ENCODE results near the gene RGS3. TPM values are rescaled to one million over a fixed set of nuclear protein-coding genes. Genes with fewer than 3 reads are reported as not detected.
A peak's percentile ranks its signal among the peaks of the same experiment; 100 is the strongest.

RGS3 gene
- total and polyA plus RNA-seq, 2 of the 13 experiments (the other 11 are each of a cell fraction or from before 2014, with no cell fraction given): 17.1 to 28.8 TPM

GRCh38 chr9:113622600-113623400, 159.3 kb downstream of the RGS3 start:
- WGBS (ENCODE audit: low lambda C conversion rate): 11% methylated on average over 8 of the region's 8 CpGs
- ATAC-seq: peak; percentile 82
- H3K9me3 ChIP-seq (ENCODE audit: low read length): no peaks in the 10 kb centered on the region
- peaks cover 67% of the 10 kb centered on the region for H3K4me1 ChIP-seq (ENCODE audit: insufficient read depth, low read length)
- no peak overlapping the region for H2AFZ ChIP-seq (ENCODE audit: low read length)
- H3K4me3 ChIP-seq (replicated peaks in 1 of 3; ENCODE audit: insufficient read depth in 1 of 3, low read depth in 2 of 3, low read length in 3 of 3): no peak overlapping the region; a peak in 1 of 6 replicates
- in situ Hi-C loops (cut with HindIII; ENCODE audit: extremely low pct_ligation_motif_present, low pct_unique_long_range_greater_than_20kb): no loop called here
- no peak for FAIRE-seq
- no TSS peak for BruUV-seq (replicated peaks)
- intact Hi-C loops (cut with micrococcal nuclease; ENCODE audit: unreplicated experiment): no loop called here
- ChIA-PET CTCF (ENCODE audit: low intra/inter-chr PET ratio, low total read pairs) (no interaction called here), POLR2A (interaction anchor here (1.0 to 1.5 kb wide), 2 partner anchors 8 to 27 kb away, joined by 4 read pairs; no protein-coding TSS in a partner anchor)
- H3K27ac ChIP-seq (ENCODE audit: extremely low read length, insufficient read depth, low read length): no peak overlapping the region
- H3K79me2 ChIP-seq (ENCODE audit: insufficient read depth, low read length): no peaks in the 10 kb centered on the region
- peak overlapping the region; percentile 40 for H3K4me2 ChIP-seq (ENCODE audit: low read depth, low read length)
- DNase-seq (ENCODE audit: low spot score): peak; percentile 74
- H3K27me3 ChIP-seq (ENCODE audit: control insufficient read depth in 1 of 2, insufficient read depth in 2 of 2, low read length in 2 of 2): peaks cover 0 to 39% of the 10 kb centered on the region in 2 experiments; a peak in 3 of 5 replicates
- H4K20me1 ChIP-seq (ENCODE audit: insufficient read depth, low read length): no peaks in the 10 kb centered on the region
- H3K36me3 ChIP-seq (replicated peaks in 1 of 2; ENCODE audit: control insufficient read depth in 1 of 2, insufficient read depth in 2 of 2, low read length in 2 of 2): no peaks in the 10 kb centered on the region
- H3K9ac ChIP-seq (ENCODE audit: insufficient read depth, low read depth, low read length): peak overlapping the region; percentile 47; the same call in 1 of the 2 replicates
- TF ChIP-seq NFYC (CRISPR knock-in tag; IDR thresholded peaks at IDR 0.05): peak; percentile 27; the same call in 1 of the 2 replicates
- no peak for TF ChIP-seq WIZ (CRISPR knock-in tag; IDR thresholded peaks at IDR 0.05)
- no peak for TF ChIP-seq ATM (IDR thresholded peaks at IDR 0.05; ENCODE audit: borderline replicate concordance)
- TF ChIP-seq NFYB (CRISPR knock-in tag; IDR thresholded peaks at IDR 0.05): peak; percentile 39; the same call in 1 of the 2 replicates
- TF ChIP-seq GATAD2A (CRISPR knock-in tag; IDR thresholded peaks at IDR 0.05): 0 out of 2 replicates have a peak, but pooled peaks have one; percentile 12
- no peak for TF ChIP-seq ZNF550 (CRISPR knock-in tag; IDR thresholded peaks at IDR 0.05; ENCODE audit: borderline replicate concordance)
- TF ChIP-seq TFE3 (CRISPR knock-in tag; IDR thresholded peaks at IDR 0.05): 0 out of 2 replicates have a peak, but pooled peaks have one; percentile 40
- TF ChIP-seq ZNF784 (CRISPR knock-in tag; IDR thresholded peaks at IDR 0.05; ENCODE audit: borderline replicate concordance): no peak
- TF ChIP-seq PAXIP1 (CRISPR knock-in tag; conservative IDR thresholded peaks at IDR 0.05): peak; percentile 12; the same call in 1 of the 2 replicates
- no peak for TF ChIP-seq ZNF570 (CRISPR knock-in tag; IDR thresholded peaks at IDR 0.05; ENCODE audit: borderline replicate concordance)
- TF ChIP-seq HMG20B (CRISPR knock-in tag; conservative IDR thresholded peaks at IDR 0.05): no peak
- 0 out of 2 replicates have a peak, but pooled peaks have one; percentile 20 for TF ChIP-seq SAP130 (CRISPR knock-in tag; IDR thresholded peaks at IDR 0.05; ENCODE audit: low read depth)
- no peak for TF ChIP-seq ZNF34 (CRISPR knock-in tag; IDR thresholded peaks at IDR 0.05; ENCODE audit: borderline replicate concordance)
- no peak for TF ChIP-seq TAF15 (IDR thresholded peaks at IDR 0.05; ENCODE audit: low read depth, low read length, poor library complexity, severe bottlenecking)
- TF ChIP-seq ZNF12 (CRISPR knock-in tag; IDR thresholded peaks at IDR 0.05): no peak
- TF ChIP-seq ERF (CRISPR knock-in tag; IDR thresholded peaks at IDR 0.05): no peak
- no peak for TF ChIP-seq ZNF143 (CRISPR knock-in tag; IDR thresholded peaks at IDR 0.05)
- TF ChIP-seq CC2D1A (CRISPR knock-in tag; IDR thresholded peaks at IDR 0.05): no peak
- TF ChIP-seq BHLHE40 (IDR thresholded peaks at IDR 0.05; ENCODE audit: low read length): peak; percentile 27; the same call in 1 of the 2 replicates
- no peak for TF ChIP-seq ZNF484 (CRISPR knock-in tag; IDR thresholded peaks at IDR 0.05; ENCODE audit: borderline replicate concordance, low read depth)
